Nephron progenitor cell (in vitro differentiated cells): ENCODE data around the gene ANKRD62.
"Not testable (repeated sequence)": the region's sequence is repeated elsewhere in the genome, so short reads cannot be mapped to it uniquely, and the experiment has no call there.

Experiments used
- DNase-seq: peaks from one replicate; pipeline ENCODE4 v3.0.0; 2021
- H3K27ac Mint-ChIP-seq: 2 replicates; pipeline ENCODE4 v1.8.0; 2021; ENCODE audit warnings: mild to moderate bottlenecking, moderate library complexity, mixed read lengths
- H3K27me3 Mint-ChIP-seq: 2 replicates; pipeline ENCODE4 v1.8.0; 2021; ENCODE audit warnings: mild to moderate bottlenecking, low read depth, mixed read lengths; ENCODE audit not compliant: poor library complexity
- H3K36me3 Mint-ChIP-seq: 2 replicates; pipeline ENCODE4 v1.8.0; 2021; ENCODE audit warnings: low read depth, mixed read lengths
- H3K4me1 Mint-ChIP-seq: 2 replicates; pipeline ENCODE4 v1.8.0; 2021; ENCODE audit warnings: mixed read lengths
- H3K4me3 Mint-ChIP-seq: 2 replicates; pipeline ENCODE4 v1.8.0; 2021; ENCODE audit warnings: mild to moderate bottlenecking, moderate library complexity, mixed read lengths
- H3K9me3 Mint-ChIP-seq: 2 replicates; pipeline ENCODE4 v1.8.0; 2021; ENCODE audit warnings: mild to moderate bottlenecking, moderate library complexity, mixed read lengths
- TF ChIP-seq, protein P1 (sequence below): fragments of 200-600 bp; sonication (generic); IDR thresholded peaks from 2 replicates; pipeline ENCODE4 v1.5.0; 2021; ENCODE audit warnings: antibody characterized with exemption

Gene ANKRD62

DNA sequence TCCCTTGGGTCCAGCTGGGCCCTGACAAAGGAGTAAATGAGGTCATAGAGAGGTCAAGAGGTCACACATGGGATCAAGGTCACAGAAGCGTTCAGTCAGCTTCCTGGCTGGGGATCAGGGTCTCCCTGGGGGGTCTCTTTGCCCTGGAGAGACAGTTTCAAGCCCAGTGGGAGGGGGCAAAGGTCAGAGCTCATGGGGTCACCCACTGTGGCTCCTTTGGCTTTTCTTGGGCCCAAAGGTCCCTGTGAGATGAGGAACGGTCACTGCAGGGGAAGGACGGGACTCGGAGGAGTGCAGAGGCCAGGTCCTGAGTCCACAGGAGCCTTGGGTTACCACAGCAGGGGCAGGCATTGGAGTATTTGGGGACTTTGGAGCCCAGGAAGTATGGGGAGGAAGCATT is 30.7 kb upstream of the ANKRD62 start:
- Mint-ChIP-seq H3K9me3 (no peaks in the 10 kb centered on the region), H3K27me3 (peaks cover 9% of the 10 kb centered on the region), H3K4me3 (no peak overlapping the region), H3K27ac (no peak overlapping the region), H3K4me1 (peaks cover 27% of the 10 kb centered on the region), H3K36me3 (no peaks in the 10 kb centered on the region)
- DNase-seq = no peak
- TF ChIP-seq, protein P1, sequence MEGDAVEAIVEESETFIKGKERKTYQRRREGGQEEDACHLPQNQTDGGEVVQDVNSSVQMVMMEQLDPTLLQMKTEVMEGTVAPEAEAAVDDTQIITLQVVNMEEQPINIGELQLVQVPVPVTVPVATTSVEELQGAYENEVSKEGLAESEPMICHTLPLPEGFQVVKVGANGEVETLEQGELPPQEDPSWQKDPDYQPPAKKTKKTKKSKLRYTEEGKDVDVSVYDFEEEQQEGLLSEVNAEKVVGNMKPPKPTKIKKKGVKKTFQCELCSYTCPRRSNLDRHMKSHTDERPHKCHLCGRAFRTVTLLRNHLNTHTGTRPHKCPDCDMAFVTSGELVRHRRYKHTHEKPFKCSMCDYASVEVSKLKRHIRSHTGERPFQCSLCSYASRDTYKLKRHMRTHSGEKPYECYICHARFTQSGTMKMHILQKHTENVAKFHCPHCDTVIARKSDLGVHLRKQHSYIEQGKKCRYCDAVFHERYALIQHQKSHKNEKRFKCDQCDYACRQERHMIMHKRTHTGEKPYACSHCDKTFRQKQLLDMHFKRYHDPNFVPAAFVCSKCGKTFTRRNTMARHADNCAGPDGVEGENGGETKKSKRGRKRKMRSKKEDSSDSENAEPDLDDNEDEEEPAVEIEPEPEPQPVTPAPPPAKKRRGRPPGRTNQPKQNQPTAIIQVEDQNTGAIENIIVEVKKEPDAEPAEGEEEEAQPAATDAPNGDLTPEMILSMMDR = no peak

DNA sequence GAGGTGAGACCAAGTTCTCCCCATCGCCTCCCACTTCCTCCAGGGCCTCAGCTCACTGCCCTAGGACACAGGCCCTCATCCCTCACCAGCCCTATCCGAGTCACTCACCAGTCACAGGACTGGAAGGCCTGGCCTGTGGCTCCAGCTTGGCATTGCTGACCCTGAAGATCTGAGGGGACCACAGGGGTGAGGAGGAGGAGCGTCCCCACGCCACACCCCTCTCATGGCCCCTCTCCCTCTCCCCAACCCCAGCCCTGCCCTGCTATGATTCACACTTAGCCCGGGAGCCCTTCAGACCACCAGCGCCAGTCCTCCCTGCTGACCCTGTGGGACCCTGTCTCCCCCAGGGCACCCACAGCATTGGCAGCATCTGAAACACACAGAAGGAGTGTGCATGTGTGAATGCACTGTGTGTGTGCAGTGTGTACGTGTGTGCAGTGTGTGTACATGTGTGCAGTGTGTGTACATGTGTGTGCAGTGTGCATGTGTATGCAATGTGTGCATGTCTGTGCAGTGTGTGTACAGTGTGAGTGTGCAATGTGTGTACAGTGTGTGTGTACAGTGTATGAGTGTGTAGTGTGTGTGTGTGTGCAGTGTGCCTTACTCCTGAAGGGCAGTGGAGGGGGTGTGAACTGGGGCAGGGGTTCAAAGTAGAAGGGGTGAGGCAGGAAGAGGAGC is 29.4 kb upstream of the ANKRD62 start:
- TF ChIP-seq, protein P1 = no peak
- Mint-ChIP-seq H3K4me1 (peaks cover 27% of the 10 kb centered on the region), H3K27me3 (peaks cover 9% of the 10 kb centered on the region), H3K36me3 (no peaks in the 10 kb centered on the region), H3K9me3 (no peaks in the 10 kb centered on the region), H3K4me3 (no peak overlapping the region), H3K27ac (no peak overlapping the region)
- no peak for DNase-seq

DNA sequence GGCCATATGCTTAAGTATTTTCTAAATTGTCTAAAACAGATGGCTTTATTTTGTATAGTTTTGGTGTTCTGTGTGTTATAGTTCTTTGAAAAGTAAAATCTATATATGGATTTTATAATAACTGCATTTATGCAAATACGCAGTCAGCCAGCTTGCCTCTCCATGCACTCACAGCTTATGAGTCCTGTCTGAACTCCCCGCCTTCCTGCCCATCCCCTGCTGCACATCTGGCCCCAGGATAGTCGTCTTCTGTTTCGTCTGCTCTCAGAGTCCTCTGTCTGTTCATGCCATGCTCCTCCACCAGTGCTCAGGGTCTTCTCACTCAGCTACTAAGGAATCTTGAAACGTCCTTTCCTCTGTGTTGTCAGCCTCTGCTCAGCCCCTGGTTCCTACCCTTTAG is 28.2 kb upstream of the ANKRD62 start:
- H3K27me3 Mint-ChIP-seq = peaks cover 5% of the 10 kb centered on the region
- H3K4me3 Mint-ChIP-seq = no peak overlapping the region
- TF ChIP-seq, protein P1 = no peak
- peaks cover 27% of the 10 kb centered on the region for H3K4me1 Mint-ChIP-seq
- no peak for DNase-seq
- no peak overlapping the region for H3K27ac Mint-ChIP-seq
- no peaks in the 10 kb centered on the region for H3K36me3 Mint-ChIP-seq
- no peaks in the 10 kb centered on the region for H3K9me3 Mint-ChIP-seq

DNA sequence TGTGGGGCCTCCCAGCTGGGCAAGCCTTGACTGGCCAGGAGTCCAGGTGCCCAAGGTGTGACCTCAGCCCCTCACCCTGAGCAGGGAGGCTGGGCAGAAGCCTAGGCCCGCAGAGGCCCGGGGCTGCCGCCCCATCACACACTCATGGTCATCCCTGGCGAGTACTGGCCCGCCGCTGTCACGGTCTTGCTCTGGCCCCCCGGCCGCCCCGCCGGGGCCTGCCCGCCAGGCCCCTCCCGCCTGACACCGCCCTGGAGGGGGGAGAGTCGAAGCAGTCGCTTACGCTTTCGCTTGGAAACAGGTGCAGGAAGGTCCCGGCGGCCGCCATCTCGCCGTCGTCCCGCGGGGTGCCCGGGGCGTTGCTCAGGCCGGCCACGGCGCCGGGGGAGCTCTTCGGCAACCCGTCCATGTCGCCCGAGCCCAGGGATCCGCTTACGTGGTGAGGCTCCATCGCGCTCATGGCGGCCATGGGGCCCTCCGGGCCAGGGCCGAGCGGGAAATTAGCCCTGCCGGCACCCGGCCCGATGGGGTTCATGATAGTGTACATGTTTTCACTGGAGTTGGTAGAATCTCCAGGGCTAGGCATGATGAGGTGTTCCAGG is 26.6 kb upstream of the ANKRD62 start:
- Mint-ChIP-seq H3K27ac (no peak overlapping the region), H3K4me1 (peaks cover 27% of the 10 kb centered on the region), H3K27me3 (peaks cover 5% of the 10 kb centered on the region), H3K36me3 (no peaks in the 10 kb centered on the region), H3K9me3 (no peaks in the 10 kb centered on the region), H3K4me3 (no peak overlapping the region)
- TF ChIP-seq, protein P1 = no peak
- DNase-seq = no peak

DNA sequence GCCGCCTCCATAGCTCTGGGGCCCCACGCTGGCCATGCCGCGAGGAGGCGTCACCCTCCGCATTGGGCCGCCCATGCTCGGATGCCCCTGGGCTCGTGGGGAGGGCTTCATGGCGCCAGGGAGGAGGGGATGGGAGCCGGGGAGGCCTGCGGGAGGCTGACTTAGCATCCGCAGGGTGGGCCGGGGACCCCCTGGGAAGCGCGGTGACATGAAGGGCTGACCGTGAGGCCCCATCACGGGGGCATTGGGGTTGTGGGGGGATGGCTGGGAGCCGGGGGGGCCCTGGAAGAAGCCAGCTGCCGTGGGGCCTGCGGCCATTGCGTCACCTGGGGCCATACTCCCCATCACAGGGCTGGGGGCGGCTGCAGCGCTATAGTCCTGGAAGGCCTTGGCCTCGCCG is 26.0 kb upstream of the ANKRD62 start:
- Mint-ChIP-seq H3K27ac (no peak overlapping the region), H3K27me3 (peaks cover 5% of the 10 kb centered on the region), H3K36me3 (no peaks in the 10 kb centered on the region), H3K4me1 (peaks cover 25% of the 10 kb centered on the region), H3K4me3 (no peak overlapping the region), H3K9me3 (no peaks in the 10 kb centered on the region)
- TF ChIP-seq, protein P1 = no peak
- DNase-seq = no peak

DNA sequence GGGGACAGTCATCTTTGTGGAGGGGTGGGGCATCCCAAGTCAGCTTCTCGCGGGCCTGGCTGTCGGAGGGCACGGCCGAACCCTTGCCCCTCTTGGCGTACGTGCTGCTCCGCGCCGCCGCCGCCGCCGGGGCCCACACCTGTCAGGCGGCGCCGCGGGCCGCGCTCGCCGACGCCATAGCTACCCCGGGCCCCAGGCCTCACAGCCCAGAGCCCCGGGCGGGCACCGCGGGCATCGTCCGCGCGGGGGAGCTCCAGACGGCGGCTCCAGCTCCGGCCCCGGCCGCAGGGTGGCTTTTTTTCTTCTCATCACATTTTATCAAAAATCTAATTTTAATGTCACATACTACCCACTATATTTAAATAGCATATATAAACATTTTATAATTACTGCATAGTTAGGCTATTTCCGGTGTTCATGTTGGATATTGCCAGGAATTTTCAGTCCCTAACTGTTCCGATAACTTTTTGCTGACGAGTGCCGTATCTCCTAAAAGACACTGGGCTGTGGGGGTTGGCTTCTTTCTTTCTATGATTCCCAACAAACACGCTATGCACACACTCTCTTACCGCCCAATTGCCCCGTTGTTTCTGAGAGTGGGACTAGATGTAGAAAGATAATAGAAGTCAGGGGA is 25.2 kb upstream of the ANKRD62 start:
- H3K27ac Mint-ChIP-seq, H3K9me3 Mint-ChIP-seq, H3K36me3 Mint-ChIP-seq, DNase-seq, H3K4me3 Mint-ChIP-seq, H3K27me3 Mint-ChIP-seq: not testable (repeated sequence)
- peaks cover 18% of the 10 kb centered on the region for H3K4me1 Mint-ChIP-seq
